ENCODE results near the gene CST6. TPM values are rescaled to one million over a fixed set of nuclear protein-coding genes. Genes with fewer than 3 reads are reported as not detected.
"Not testable (repeated sequence)": the region's sequence is repeated elsewhere in the genome, so short reads cannot be mapped to it uniquely, and the experiment has no call there.

CST6 gene
- total and polyA plus RNA-seq, 2 experiments from 2014 or later, result 3.0 to 9.4 TPM

- H2AFZ ChIP-seq, result no peak overlapping the region
- no peaks in the 10 kb centered on the region for H3K27me3 ChIP-seq
- H3K4me3 ChIP-seq, result no peak overlapping the region
- no peaks in the 10 kb centered on the region for H3K36me3 ChIP-seq (replicated peaks; ENCODE audit: insufficient read depth, low read depth)
- no peaks in the 10 kb centered on the region for H3K79me2 ChIP-seq
- 81% methylated on average over 7 of the region's 8 CpGs for WGBS (ENCODE audit: low lambda C conversion rate, missing lambda C conversion rate)
- H3K9me2 ChIP-seq (replicated peaks; ENCODE audit: insufficient read depth), result no peaks in the 10 kb centered on the region
- no peak overlapping the region for H3K4me2 ChIP-seq
- no peaks in the 10 kb centered on the region for H3K4me1 ChIP-seq (ENCODE audit: insufficient read depth)
- no peaks in the 10 kb centered on the region for H4K20me1 ChIP-seq (ENCODE audit: insufficient read depth, poor library complexity, severe bottlenecking)
- TF ChIP-seq EZH2 (IDR thresholded peaks at IDR 0.05; ENCODE audit: borderline replicate concordance), result no peak
- TF ChIP-seq EZH2phosphoT487 (IDR thresholded peaks at IDR 0.05; ENCODE audit: low read depth, severe bottlenecking, unreplicated experiment), result no peak
- no peak overlapping the region for H3K27ac ChIP-seq
- no peaks in the 10 kb centered on the region for H3K9me3 ChIP-seq (ENCODE audit: low read depth)
- DNase-seq (ENCODE audit: low spot score), result no peak
Observed at GRCh38 chr11:66020212-66020611, 8.4 kb downstream of the CST6 start.

GRCh38 chr11:66020618-66021357, 9.0 kb downstream of the CST6 start:
- WGBS (ENCODE audit: low lambda C conversion rate, missing lambda C conversion rate), result 85% methylated on average over 23 of the region's 25 CpGs
- Histone ChIP-seq H2AFZ (no peak overlapping the region), H4K20me1 (ENCODE audit: insufficient read depth, poor library complexity, severe bottlenecking) (no peaks in the 10 kb centered on the region), H3K9me3 (ENCODE audit: low read depth) (no peaks in the 10 kb centered on the region), H3K36me3 (replicated peaks; ENCODE audit: insufficient read depth, low read depth) (no peaks in the 10 kb centered on the region), H3K27ac (no peak overlapping the region), H3K79me2 (no peaks in the 10 kb centered on the region), H3K4me1 (ENCODE audit: insufficient read depth) (no peaks in the 10 kb centered on the region), H3K27me3 (no peaks in the 10 kb centered on the region), H3K4me2 (no peak overlapping the region), H3K4me3 (no peak overlapping the region), H3K9me2 (replicated peaks; ENCODE audit: insufficient read depth) (no peaks in the 10 kb centered on the region)
- DNase-seq (ENCODE audit: low spot score), result no peak
- TF ChIP-seq EZH2 (IDR thresholded peaks at IDR 0.05; ENCODE audit: borderline replicate concordance) (no peak), EZH2phosphoT487 (IDR thresholded peaks at IDR 0.05; ENCODE audit: low read depth, severe bottlenecking, unreplicated experiment) (no peak), CTCF (IDR thresholded peaks at IDR 0.05; ENCODE audit: poor library complexity) (no peak)

GRCh38 chr11:66022401-66023185, 10.8 kb downstream of the CST6 start:
- H3K9me2 ChIP-seq (replicated peaks; ENCODE audit: insufficient read depth), result no peaks in the 10 kb centered on the region
- TF ChIP-seq EZH2phosphoT487 (IDR thresholded peaks at IDR 0.05; ENCODE audit: low read depth, severe bottlenecking, unreplicated experiment) (no peak), CTCF (IDR thresholded peaks at IDR 0.05; ENCODE audit: poor library complexity) (peak; percentile 83)
- WGBS (ENCODE audit: low lambda C conversion rate, missing lambda C conversion rate), result 28% methylated on average over 45 of the region's 46 CpGs
- peak; percentile 81 for DNase-seq (ENCODE audit: low spot score)
- no peaks in the 10 kb centered on the region for H4K20me1 ChIP-seq (ENCODE audit: insufficient read depth, poor library complexity, severe bottlenecking)
- no peaks in the 10 kb centered on the region for H3K9me3 ChIP-seq (ENCODE audit: low read depth)
- no peaks in the 10 kb centered on the region for H3K36me3 ChIP-seq (replicated peaks; ENCODE audit: insufficient read depth, low read depth)
- no peaks in the 10 kb centered on the region for H3K27me3 ChIP-seq
- H3K27ac ChIP-seq, result no peak overlapping the region
- H3K4me3 ChIP-seq, result no peak overlapping the region
- peak overlapping the region; percentile 40 for H2AFZ ChIP-seq
- H3K79me2 ChIP-seq, result no peaks in the 10 kb centered on the region
- peak overlapping the region; percentile 82 for H3K4me2 ChIP-seq
- H3K4me1 ChIP-seq (ENCODE audit: insufficient read depth), result no peaks in the 10 kb centered on the region

GRCh38 chr11:66023186-66023440, 11.3 kb downstream of the CST6 start:
- not testable (repeated sequence) for H3K4me2 ChIP-seq; H3K9me2 ChIP-seq (replicated peaks; ENCODE audit: insufficient read depth); H3K9me3 ChIP-seq (ENCODE audit: low read depth); H3K4me3 ChIP-seq; H3K79me2 ChIP-seq; H3K36me3 ChIP-seq (replicated peaks; ENCODE audit: insufficient read depth, low read depth); H2AFZ ChIP-seq; H4K20me1 ChIP-seq (ENCODE audit: insufficient read depth, poor library complexity, severe bottlenecking); H3K27me3 ChIP-seq; H3K4me1 ChIP-seq (ENCODE audit: insufficient read depth); H3K27ac ChIP-seq; DNase-seq (ENCODE audit: low spot score)
- WGBS (ENCODE audit: low lambda C conversion rate, missing lambda C conversion rate), result 82% methylated on average over 5 of the region's 5 CpGs
